ENCODE results near the gene BACH2.
"Not testable (repeated sequence)": the region's sequence is repeated elsewhere in the genome, so short reads cannot be mapped to it uniquely, and the experiment has no call there.

BACH2 gene

GRCh38 chr6:90076511-90077415 lies 219.9 kb downstream of the BACH2 start:
- no peak for DNase-seq (ENCODE audit: low read depth in 1 of 2, low spot score in 1 of 2)

GRCh38 chr6:90074161-90074850 lies 222.3 kb downstream of the BACH2 start:
- no peak for DNase-seq (ENCODE audit: low read depth in 1 of 2, low spot score in 1 of 2)

GRCh38 chr6:90072935-90073464 lies 223.6 kb downstream of the BACH2 start:
- no peak for DNase-seq (ENCODE audit: low read depth in 1 of 2, low spot score in 1 of 2)

GRCh38 chr6:90072501-90072900 lies 224.1 kb downstream of the BACH2 start:
- no peak for DNase-seq (ENCODE audit: low read depth in 1 of 2, low spot score in 1 of 2)

GRCh38 chr6:90068703-90069523 lies 227.7 kb downstream of the BACH2 start:
- DNase-seq (ENCODE audit: low read depth in 1 of 2, low spot score in 1 of 2): no peak

GRCh38 chr6:90068264-90068663 lies 228.4 kb downstream of the BACH2 start:
- no peak for DNase-seq (ENCODE audit: low read depth in 1 of 2, low spot score in 1 of 2)

GRCh38 chr6:90066697-90067096 lies 229.9 kb downstream of the BACH2 start:
- no peak for DNase-seq (ENCODE audit: low read depth in 1 of 2, low spot score in 1 of 2)

- DNase-seq (ENCODE audit: low read depth in 1 of 2, low spot score in 1 of 2): no peak
Measured at GRCh38 chr6:90065173-90065572, 231.5 kb downstream of the BACH2 start.

- no peak for DNase-seq (ENCODE audit: low read depth in 1 of 2, low spot score in 1 of 2)
Measured at GRCh38 chr6:90062667-90063066, 234.0 kb downstream of the BACH2 start.

- DNase-seq (ENCODE audit: low read depth in 1 of 2, low spot score in 1 of 2): no peak
Measured at GRCh38 chr6:90062051-90062450, 234.6 kb downstream of the BACH2 start.

GRCh38 chr6:90059178-90059577 lies 237.5 kb downstream of the BACH2 start:
- not testable (repeated sequence) for DNase-seq (ENCODE audit: low read depth in 1 of 2, low spot score in 1 of 2)

GRCh38 chr6:90055924-90056323 lies 240.7 kb downstream of the BACH2 start:
- not testable (repeated sequence) for DNase-seq (ENCODE audit: low read depth in 1 of 2, low spot score in 1 of 2)

GRCh38 chr6:90054193-90054592 lies 242.4 kb downstream of the BACH2 start:
- DNase-seq (ENCODE audit: low read depth in 1 of 2, low spot score in 1 of 2): not testable (repeated sequence)

- DNase-seq (ENCODE audit: low read depth in 1 of 2, low spot score in 1 of 2): no peak
Measured at GRCh38 chr6:90053614-90054013, 243.0 kb downstream of the BACH2 start.

- no peak for DNase-seq (ENCODE audit: low read depth in 1 of 2, low spot score in 1 of 2)
Measured at GRCh38 chr6:90049295-90049694, 247.3 kb downstream of the BACH2 start.

- DNase-seq (ENCODE audit: low read depth in 1 of 2, low spot score in 1 of 2): no peak
Measured at GRCh38 chr6:90048206-90048967, 248.3 kb downstream of the BACH2 start.

GRCh38 chr6:90045535-90045934 lies 251.1 kb downstream of the BACH2 start:
- no peak for DNase-seq (ENCODE audit: low read depth in 1 of 2, low spot score in 1 of 2)

GRCh38 chr6:90044833-90045381 lies 251.7 kb downstream of the BACH2 start:
- DNase-seq (ENCODE audit: low read depth in 1 of 2, low spot score in 1 of 2): no peak

- DNase-seq (ENCODE audit: low read depth in 1 of 2, low spot score in 1 of 2): no peak
Measured at GRCh38 chr6:90044182-90044832, 252.3 kb downstream of the BACH2 start.

GRCh38 chr6:90040931-90041330 lies 255.7 kb downstream of the BACH2 start:
- no peak for DNase-seq (ENCODE audit: low read depth in 1 of 2, low spot score in 1 of 2)

All from activated CD4-positive, alpha-beta T cell treated with anti-CD3 and anti-CD28 coated beads, Interleukin-2, amount 50 U/mL, for 24 hours (primary cell).